Tibial nerve (tissue), 4 donors: Measurements from ENCODE around the gene SRGAP2B.
"Not testable (repeated sequence)": the region's sequence is repeated elsewhere in the genome, so short reads cannot be mapped to it uniquely, and the experiment has no call there.

Source experiments
- EP300 ChIP-seq, 2 donors: sonication (generic); formaldehyde crosslinking; IDR thresholded peaks; one replicate each; pipeline ENCODE4 v1.6.1; 2017; ENCODE audit warnings: antibody characterized with exemption in 2 of 2, mild to moderate bottlenecking in 1 of 2
- TF ChIP-seq, protein P1 (sequence below), 5 experiments: fragments of 200-600 bp in 3 of 5; fragments of 450-650 bp in 2 of 5; sonication (generic) in 3 of 5; IDR thresholded peaks; one replicate each; pipeline ENCODE4 v1.5.1; 2016 to 2019; ENCODE audit warnings: antibody characterized with exemption in 5 of 5, mild to moderate bottlenecking in 3 of 5, moderate library complexity in 2 of 5

DNA sequence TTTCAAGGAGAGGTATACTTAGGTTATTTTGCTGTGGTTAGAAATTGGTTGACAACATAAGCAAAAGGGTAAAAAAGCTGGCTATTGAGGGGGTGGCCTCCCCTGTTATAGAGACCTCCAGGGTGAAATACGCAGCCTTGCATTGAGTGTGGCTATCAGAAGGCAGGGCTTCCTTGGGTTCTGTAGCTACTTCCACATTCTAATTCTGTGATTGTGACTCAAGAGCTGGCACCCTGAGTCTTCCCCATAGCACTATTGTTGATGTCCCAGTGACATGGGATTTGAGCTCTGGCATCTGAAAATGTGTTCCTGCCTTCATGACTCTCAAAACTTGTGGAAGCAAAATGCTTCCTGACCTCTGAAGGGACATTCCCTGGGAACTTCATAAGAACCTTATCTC lies 39.3 kb upstream of the SRGAP2B start:
- TF ChIP-seq, protein P1, sequence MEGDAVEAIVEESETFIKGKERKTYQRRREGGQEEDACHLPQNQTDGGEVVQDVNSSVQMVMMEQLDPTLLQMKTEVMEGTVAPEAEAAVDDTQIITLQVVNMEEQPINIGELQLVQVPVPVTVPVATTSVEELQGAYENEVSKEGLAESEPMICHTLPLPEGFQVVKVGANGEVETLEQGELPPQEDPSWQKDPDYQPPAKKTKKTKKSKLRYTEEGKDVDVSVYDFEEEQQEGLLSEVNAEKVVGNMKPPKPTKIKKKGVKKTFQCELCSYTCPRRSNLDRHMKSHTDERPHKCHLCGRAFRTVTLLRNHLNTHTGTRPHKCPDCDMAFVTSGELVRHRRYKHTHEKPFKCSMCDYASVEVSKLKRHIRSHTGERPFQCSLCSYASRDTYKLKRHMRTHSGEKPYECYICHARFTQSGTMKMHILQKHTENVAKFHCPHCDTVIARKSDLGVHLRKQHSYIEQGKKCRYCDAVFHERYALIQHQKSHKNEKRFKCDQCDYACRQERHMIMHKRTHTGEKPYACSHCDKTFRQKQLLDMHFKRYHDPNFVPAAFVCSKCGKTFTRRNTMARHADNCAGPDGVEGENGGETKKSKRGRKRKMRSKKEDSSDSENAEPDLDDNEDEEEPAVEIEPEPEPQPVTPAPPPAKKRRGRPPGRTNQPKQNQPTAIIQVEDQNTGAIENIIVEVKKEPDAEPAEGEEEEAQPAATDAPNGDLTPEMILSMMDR (IDR thresholded peaks at IDR 0.05) = not testable (repeated sequence)
- not testable (repeated sequence) for TF ChIP-seq EP300 (IDR thresholded peaks at IDR 0.05)
